ENCODE results near the gene SH3PXD2A.

SH3PXD2A gene

DNA sequence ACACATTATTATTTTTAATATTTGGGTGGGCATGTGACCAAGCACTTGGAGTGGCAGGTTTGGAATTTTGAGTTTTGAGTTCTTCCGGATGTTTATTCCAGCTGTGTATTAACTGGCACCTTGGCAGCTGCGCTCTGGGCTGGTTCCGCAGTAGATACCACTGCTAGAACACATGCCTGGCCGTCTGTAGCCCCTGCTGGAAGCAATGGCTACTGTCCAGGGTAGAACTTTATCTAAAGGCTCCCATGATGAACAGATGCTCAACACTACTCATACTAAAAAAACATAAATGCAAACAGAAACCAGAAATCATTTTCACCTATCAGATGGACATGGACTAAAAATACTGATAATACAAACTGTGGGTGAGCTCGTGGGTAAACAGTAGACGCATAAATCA lies 19.4 kb upstream of the SH3PXD2A start:
- no peak for DNase-seq (ENCODE audit: low read depth)

DNA sequence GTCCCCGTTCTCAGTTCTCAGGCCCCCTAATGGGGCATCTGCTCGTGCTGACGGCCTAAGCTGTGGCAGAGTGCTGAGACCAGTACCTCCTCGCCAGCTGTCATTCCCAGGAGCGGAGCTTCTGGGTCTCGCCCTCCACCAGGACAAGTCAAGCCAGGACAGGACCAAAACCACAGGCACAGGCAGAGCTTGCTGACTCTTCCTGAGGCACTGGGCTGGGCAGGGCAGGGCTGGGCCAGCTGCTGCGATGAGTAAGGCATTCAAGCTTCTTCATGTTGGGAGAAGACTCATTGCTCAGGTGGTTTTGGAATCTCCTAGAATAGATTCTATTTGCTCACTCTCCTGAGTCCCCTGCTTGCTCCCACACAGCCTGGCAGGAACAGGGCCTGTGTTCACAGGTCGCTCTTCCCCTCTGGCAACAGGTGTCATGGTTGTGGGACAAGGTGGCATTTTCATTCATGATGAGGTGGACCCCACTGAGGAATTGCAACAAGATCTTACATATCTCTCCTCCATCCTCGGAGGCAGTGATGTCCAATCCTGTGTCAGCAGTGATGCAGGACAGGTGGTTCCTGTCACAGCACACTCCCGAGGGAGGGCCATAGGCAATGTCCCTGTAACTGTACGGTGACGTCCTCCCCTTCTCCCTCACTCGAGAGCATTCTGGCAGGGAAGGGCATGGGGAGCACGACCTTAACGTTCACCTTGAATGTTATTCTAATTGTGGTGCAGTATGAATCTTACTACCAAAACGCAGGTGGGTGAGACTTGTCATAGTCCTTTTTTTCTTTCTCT lies 17.0 kb upstream of the SH3PXD2A start:
- DNase-seq (ENCODE audit: low read depth): no peak

DNA sequence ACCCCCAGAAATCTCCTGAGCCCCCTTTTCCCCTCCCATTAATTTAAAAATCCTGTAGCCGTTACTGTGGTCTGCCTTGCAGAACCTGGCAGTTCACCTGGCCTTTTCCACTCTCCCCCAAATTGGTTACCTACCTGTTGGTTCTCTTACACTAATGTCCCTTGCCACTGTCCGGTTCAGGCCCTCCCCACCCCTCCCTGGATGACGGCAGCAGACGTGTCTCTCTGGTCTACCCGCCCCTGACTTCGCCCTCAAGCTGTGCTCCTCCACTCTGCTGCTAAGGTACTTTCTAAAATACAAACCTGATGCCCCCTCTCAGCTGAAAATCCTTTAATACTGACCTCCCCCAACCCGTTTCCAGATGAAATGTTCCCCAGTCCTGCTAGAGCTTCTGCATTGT lies 15.6 kb upstream of the SH3PXD2A start:
- no peak for DNase-seq (ENCODE audit: low read depth)

DNA sequence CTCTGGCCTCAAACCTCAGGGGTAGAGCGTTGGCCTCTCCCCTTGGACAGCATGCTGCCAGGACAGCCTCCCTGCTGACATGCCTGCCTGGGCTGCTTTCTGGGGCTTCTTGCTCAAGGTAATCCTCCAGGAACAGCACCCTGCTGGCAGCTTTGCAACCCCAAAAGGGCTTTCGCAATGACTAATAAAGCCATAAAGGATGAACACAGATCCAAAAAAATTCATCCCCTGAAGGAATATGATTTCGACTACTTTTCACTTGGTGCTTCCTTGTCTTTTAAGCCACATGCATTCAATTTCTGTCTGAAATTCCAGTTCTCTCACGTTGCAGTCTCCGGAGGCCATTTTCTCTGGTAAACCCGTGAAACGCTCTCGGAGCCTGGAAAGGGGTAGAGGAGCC lies 15.1 kb upstream of the SH3PXD2A start:
- DNase-seq (ENCODE audit: low read depth): no peak

DNA sequence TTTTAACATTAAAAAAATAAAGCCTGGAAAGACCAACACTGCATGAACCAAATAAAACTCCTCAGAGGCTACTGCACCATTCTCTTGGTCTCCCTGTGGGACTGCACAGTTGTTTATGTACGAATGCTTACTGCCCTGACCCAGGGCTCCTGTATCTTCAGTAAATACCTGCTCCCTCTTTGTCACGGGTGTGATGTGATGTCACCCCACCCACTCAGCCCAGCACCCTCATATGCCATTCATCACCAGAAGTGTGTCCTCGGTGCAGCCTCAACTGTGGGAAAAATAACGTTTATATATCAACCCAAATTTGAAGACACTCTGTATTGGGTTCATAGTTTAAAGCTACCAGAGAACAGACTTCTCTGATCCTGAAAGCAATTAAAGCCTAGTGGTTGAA lies 14.0 kb upstream of the SH3PXD2A start:
- DNase-seq (ENCODE audit: low read depth): no peak

DNA sequence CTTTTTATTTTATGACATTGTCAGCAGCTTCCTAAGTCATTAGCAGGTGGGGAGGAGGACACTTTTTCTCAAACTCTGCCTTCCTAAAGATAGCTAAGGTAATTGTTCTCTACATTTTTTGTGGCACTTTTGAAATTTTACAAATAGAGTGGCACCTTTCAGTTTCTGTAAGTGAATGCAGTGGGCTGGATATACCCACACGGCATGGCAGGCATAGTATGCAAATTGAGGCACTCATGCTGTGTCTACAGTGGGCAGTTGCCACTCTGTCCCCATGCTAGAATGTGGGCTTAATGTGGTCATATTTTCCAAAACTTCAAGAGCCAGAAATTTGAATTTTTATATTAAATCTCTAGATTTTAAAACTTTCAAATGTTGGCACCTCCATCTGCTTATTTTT lies 12.8 kb upstream of the SH3PXD2A start:
- no peak for DNase-seq (ENCODE audit: low read depth)

DNA sequence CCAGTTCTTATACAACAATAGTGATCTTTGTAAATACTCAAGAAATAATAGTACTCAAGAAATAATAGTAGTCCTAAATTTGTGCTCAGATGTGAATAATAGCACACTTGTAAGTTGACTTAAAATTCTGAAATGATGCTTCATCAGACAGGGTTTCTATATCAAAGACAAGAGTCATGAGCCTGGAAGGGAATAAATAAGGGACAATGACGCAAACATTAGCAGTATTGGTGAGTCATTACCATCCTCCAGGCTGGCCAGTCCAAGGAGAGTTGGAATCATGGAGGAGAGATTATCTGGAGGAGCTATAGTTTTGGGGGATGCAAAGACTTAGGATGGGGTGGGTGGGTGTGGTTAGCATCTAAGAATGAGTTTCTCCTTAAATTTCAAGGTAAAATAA lies 6.1 kb upstream of the SH3PXD2A start:
- no peak for DNase-seq (ENCODE audit: low read depth)

DNA sequence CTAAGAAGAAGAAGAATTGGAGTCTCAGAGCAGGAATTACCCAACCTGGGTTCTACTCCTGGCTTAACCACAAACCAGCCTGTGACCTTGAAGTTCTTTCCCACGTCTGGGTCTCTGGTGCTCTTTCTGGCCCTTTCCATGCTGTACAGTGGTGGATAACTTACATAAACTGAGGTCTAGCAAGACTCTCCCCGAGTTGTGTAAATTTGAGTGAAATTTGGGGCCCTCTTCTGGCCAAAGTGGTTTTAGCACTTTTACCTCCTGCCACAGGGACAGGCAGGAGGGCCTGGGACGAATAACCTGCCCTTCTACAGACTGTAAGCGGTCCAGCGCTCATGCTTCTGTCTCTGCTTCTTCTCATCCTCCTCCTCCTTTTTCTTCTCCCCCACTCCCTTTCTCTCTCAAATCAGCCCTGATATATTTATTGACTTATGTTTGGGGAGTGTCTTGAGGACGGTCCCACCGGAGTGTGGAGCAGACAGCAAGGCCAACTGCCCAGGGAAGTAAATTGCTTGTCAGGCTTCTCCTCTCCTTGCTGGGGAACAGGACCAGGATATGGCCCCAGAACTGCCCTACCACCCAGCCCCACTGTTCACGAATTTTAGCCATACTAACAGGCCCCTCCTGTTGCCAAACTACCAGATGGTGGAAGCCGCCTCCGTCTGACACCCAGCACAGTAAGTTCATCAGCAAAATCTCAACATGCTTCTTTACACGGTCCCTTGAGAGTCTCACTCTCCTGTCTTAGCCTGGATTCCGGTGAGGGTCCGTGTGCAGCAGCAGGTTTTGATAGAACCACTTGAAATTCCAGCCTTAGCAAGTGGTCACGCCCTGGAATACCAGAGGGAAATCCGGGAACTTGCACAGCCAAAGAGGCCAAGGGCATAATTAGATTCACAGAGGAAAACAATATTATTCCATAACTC lies 4.0 kb upstream of the SH3PXD2A start:
- DNase-seq (ENCODE audit: low read depth): no peak

DNA sequence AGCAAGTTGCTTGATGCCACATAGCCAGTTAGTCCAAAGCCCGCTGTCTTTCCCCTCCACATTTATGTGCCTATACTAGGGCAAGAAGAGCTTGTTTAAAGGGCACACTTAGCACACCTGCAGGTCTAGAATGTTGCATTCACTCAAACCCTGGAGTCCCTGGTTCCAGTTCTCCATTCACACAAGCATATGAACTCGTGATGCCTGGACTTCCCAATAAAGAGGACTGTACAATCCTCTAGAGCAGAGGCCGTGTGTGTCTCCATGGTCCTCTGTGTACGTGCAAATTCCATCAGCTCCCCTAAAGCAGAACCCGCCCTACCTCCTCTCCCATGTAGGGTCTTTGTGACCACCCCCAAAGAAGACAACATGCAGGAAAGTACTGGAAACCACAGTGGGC lies 3.0 kb upstream of the SH3PXD2A start:
- DNase-seq (ENCODE audit: low read depth): no peak

DNA sequence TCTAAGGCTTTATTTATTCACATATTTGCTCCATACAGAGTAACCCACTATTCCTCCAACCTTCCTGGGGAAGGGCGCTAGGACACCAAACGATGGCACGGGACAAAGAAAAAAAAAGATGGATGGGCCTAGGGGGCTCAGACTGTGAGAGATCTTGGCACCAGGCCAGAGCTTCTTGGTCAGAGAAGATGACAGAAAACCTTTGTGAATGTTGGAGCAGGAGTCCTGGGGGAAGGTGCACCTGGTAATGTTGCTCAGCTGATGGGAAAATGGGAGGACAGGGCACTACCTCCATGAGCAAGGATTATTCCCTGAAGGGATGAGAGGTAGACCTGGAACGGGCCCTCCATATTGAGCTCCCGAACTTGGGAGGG lies 1.4 kb upstream of the SH3PXD2A start:
- no peak for DNase-seq (ENCODE audit: low read depth)

DNA sequence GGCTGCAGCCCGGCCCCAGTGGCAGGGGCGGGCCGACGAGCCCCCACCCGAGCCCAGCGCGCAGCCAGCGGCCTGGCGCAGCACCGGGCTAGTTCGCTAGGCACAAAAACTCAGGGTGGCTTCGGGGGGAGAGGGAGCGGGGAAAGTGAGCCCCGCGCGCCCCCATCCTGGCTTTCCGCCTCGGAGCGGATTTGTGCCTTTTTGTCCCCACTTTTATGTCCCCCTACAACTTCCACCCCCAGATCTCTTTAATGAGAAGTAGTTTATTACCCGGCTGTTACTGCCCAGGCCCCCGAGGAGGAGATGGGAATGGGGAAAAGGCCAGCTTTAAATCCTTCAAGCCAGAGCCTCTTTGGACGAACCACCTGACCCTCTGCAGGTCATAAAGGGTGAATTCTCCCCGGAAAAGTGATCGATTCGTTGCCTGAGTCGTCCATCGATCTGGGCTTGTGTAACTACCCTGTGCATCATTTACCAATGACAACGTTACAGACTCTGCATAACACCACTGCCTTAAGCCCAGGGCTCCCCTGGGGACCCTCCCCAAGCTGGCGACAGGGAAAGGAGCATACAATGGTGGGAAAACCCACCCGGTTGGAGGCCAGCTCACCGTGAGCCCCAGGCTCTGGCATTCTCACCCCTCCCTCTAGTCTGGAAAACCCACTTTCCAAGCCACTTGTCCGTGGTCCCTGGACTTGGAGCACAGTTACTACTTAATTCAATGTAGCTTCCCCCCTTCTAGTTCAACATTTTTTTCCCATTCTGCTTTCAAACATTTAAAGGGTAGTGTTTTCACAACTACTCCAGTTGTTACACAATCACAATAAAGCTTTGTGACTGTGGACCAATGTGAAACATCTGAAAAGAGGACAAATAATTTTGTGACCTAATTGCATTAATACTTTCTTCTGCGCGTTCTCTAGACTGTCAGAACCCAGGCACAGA lies 748 bp upstream of the SH3PXD2A start:
- DNase-seq (ENCODE audit: low read depth): no peak

DNA sequence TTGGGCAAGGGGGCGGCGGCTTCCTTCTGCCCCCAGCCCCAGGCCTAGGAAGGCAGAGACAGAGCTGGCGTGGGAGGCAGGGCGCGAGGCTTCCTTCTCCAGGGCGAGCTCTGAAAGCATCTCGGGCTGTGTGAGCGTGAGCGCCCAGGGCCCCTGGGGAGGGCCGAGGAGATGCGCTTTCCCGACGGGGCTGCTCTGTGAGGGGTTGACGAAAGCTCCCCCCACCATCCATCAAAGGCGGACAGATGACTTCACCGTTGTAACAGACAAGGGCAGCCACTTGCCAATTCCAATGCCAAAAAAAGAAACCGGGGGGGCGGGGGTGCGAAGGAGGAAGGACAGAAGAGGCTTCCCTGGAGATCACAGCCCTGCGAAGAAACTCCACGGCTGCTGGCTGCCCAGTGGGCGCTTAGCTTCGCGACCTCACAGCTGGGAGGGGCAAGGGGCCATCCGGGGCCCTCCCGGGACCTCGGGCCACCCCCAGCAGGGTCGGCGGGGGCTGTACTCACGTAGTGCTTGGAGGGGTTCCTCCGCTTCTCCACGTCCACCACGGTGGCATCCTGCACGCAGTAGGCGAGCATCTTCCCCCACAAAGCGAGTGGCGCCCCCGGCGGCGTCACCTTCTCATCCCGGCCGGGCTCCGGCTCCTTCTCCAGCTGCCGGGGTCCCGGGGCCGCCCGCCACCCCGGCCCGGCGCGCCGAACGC lies 537 bp downstream of the SH3PXD2A start:
- no peak for DNase-seq (ENCODE audit: low read depth)

DNA sequence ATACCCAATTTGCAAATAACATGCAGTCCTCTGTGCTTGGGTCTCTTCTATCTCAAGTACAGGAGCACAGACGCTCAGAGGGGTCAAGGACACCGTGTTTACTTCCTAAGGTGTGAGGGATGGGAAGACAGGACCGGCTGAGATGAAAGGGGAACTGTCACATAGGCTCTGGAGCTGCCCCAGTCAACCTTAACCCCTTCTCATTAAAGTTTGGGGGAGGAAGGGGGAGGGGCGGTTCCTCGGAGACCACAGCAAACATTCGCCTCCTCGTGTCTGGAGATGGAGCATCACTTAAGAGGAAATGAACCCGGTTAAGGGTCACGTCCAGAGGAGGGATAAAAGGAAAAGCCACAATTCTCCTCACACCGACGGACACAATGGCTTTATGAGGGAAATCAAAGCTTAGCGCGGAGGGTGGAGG lies 1.1 kb downstream of the SH3PXD2A start:
- DNase-seq (ENCODE audit: low read depth): no peak

DNA sequence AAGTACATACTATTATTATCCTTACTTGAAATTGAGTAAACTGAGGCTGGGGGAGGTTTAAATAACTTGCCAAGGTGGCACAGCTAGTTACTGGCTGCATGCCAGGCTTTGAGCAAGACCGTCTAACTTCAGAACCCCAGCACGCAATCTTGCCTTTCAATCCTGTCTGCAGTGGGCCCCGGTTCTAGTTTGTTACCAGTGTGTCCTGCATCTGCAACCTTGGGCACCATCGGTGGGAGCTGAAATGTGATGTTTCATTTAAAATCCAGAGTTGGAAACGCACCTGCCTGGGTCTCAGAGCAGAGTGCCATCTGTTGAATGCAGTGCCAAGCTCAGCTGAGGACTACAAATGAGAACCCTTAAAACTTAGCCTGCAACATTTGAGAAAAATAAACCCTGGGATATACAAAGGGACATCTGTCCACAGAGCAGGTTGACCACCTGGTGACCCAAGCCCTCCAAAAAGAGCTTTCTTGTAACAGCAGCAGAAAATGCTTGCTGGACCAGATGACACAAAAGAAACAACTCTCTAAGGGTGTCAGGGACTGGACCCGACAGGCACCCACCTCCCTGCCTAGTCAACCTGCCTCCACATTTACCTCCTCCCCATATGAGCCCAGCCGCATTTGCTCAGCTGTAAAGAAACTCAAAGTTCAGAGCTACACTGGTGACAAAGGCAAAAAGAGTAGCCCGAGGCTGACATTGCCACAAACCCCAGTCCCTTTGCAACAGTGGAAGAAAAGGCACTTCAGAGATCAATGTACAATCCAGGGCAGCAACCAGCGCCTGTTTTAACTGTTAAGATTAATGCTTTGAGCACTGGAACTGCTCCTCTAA lies 1.7 kb downstream of the SH3PXD2A start:
- DNase-seq (ENCODE audit: low read depth): no peak

DNA sequence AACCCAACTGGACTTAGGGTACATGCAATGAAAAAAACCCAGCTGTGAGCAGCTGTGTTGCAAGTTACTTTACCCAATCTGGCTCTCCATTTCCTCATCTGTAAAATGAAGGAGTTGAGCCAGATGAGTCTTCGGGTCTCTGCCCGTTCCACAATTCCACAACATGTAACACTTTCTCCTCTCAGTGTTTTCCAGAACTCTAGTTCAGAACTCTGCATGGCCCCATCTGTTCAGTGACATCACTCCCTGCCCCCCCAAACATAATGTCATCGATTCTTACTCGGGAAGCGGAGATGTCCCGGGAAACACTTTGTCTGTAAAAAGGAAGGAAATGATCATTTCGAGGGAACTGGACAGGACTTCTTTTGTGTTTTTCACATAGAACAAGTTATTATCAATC lies 2.5 kb downstream of the SH3PXD2A start:
- no peak for DNase-seq (ENCODE audit: low read depth)

DNA sequence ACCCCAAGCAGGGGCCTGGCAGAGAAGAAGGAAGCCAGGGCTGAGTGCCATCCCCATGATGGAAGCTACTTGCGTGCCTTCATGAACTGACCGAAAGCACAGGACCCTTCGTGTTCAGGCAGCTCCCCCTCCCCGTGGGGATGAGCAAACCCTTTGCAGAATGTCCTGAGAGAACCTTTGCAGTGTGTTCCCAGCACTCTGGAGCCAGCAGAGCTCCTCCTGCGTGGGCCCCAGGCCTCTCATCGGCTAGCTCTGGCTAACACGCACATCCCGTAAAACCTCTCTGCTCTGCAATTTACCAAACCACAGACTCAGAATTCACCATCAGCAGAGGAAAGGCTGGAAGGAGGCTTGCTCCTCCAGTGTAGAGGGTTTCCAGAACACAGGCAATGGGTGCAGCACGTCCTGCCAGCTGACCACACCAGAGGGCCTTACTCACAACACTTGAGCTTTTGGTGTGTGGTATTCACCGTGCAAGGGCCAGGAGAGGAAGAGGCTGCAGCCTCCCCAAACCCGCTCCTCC lies 3.1 kb downstream of the SH3PXD2A start:
- no peak for DNase-seq (ENCODE audit: low read depth)

DNA sequence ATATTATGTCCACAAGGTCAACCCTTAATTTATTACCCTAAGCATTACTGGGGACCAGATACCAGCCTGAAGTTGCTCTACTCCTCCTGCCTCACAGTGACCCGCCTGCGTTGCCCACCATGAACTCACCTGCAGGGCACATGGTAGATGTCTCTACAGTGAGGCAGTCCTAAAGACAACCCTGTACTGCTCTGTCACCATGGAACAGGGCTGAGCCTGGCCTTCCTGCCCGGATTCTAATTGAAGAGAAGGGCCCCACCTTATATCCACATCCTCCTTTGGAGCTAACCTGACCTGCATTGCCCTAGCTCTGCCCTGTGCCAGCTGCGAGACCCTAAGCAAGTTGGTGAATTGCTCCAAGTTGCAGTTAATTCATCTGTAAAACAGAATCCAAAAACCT lies 4.1 kb downstream of the SH3PXD2A start:
- no peak for DNase-seq (ENCODE audit: low read depth)

DNA sequence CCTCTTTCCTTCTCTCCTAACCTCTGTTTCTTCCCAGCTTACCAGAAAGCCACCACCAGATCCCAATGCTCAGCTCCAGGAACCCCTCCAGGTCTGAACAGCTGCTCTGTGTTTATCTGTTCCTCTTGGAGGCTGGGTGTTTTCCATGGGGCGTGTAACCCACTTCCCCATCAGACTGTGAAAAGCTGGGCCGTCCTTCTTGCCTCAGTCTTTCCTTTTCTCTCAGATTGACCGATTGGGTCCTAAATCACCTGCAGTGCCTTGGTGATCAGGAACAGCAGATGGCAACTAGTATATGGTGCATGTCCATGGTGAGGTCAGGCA lies 4.8 kb downstream of the SH3PXD2A start:
- DNase-seq (ENCODE audit: low read depth): no peak

DNA sequence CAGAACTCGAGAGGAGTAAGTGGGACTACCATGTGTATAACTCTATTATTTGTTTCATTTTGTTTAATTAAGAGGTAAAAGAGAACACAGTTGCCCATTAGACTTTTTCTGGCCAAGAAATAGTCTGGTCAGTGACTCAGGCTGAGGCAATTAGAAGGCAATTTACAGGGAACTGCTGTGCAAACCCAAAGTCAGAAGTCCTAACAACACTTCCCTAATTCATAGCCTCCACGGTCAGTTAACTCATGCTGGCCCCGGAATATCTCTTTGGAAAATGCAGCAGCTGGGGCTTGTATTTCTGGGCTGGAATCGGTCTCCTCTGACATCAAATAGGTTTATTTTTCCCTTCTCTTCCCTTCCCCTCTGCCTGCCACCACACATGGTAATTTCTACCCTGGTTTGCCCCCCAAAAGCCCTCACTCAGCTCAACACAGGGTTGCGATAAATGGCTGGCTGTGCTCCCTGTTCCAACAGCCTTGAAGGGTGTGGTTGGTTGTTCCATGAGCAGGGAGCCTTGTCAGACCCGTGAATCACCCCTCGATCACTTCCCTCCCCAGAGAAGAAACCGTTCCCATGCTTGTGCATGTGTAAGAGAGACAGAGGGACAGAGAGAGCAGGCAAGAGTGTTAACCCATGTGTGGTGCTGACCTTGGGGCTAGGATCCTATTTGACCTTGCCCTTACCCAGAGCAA lies 5.3 kb downstream of the SH3PXD2A start:
- no peak for DNase-seq (ENCODE audit: low read depth)

All from stimulated activated CD8-positive, alpha-beta memory T cell treated with anti-CD3 and anti-CD28 coated beads, Interleukin-7, amount 100 ng/mL, for 24 hours (primary cell).